ENCODE measurements around the gene NEGR1.

Gene NEGR1

GRCh38 chr1:71660411-71660810 is 621.9 kb downstream of the NEGR1 start:
- no peak for DNase-seq

- DNase-seq: no peak
These were observed 624.3 kb downstream of the NEGR1 start for GRCh38 chr1:71657891-71658679.

GRCh38 chr1:71656902-71657301 is 625.4 kb downstream of the NEGR1 start:
- no peak for DNase-seq

- DNase-seq: no peak
These were observed 626.7 kb downstream of the NEGR1 start for GRCh38 chr1:71655604-71656003.

- no peak for DNase-seq
These were observed 628.4 kb downstream of the NEGR1 start for GRCh38 chr1:71653952-71654351.

- no peak for DNase-seq
These were observed 631.1 kb downstream of the NEGR1 start for GRCh38 chr1:71651214-71651613.

GRCh38 chr1:71650119-71650518 is 632.2 kb downstream of the NEGR1 start:
- no peak for DNase-seq

- no peak for DNase-seq
These were observed 632.7 kb downstream of the NEGR1 start for GRCh38 chr1:71649608-71650007.

- no peak for DNase-seq
These were observed 634.6 kb downstream of the NEGR1 start for GRCh38 chr1:71647513-71648300.

- DNase-seq: no peak
These were observed 637.3 kb downstream of the NEGR1 start for GRCh38 chr1:71645015-71645414.

GRCh38 chr1:71641903-71642302 is 640.4 kb downstream of the NEGR1 start:
- no peak for DNase-seq

GRCh38 chr1:71640998-71641397 is 641.3 kb downstream of the NEGR1 start:
- no peak for DNase-seq

- no peak for DNase-seq
These were observed 642.2 kb downstream of the NEGR1 start for GRCh38 chr1:71640116-71640515.

GRCh38 chr1:71638081-71638766 is 644.1 kb downstream of the NEGR1 start:
- no peak for DNase-seq

- DNase-seq: no peak
These were observed 646.8 kb downstream of the NEGR1 start for GRCh38 chr1:71635568-71635967.

- no peak for DNase-seq
These were observed 648.2 kb downstream of the NEGR1 start for GRCh38 chr1:71634159-71634558.

GRCh38 chr1:71630073-71630472 is 652.3 kb downstream of the NEGR1 start:
- no peak for DNase-seq

- DNase-seq: no peak
These were observed 657.3 kb downstream of the NEGR1 start for GRCh38 chr1:71625004-71625403.

GRCh38 chr1:71623888-71624287 is 658.5 kb downstream of the NEGR1 start:
- no peak for DNase-seq

GRCh38 chr1:71621785-71622184 is 660.6 kb downstream of the NEGR1 start:
- no peak for DNase-seq

- no peak for DNase-seq
These were observed 663.4 kb downstream of the NEGR1 start for GRCh38 chr1:71618766-71619530.

- DNase-seq: no peak
These were observed 664.1 kb downstream of the NEGR1 start for GRCh38 chr1:71618191-71618590.

GRCh38 chr1:71610476-71610875 is 671.9 kb downstream of the NEGR1 start:
- DNase-seq: no peak
